Loucy (cell line): ENCODE measurements around the gene VAV3.

Source experiments
- H2AFZ ChIP-seq: fragments of 200-600 bp; sonication (generic); 2 replicates; pipeline ENCODE4 v1.6.0; 2016; ENCODE audit warnings: antibody characterized with exemption, mild to moderate bottlenecking, low read length, moderate library complexity
- H3F3A ChIP-seq: fragments of 200-600 bp; 2 replicates; pipeline ENCODE4 v1.6.0; 2016; ENCODE audit warnings: antibody characterized with exemption, low read depth, mild to moderate bottlenecking
- H3K27me3 ChIP-seq: fragments of 200-600 bp; sonication (generic); 2 replicates; pipeline ENCODE4 v1.6.1; 2014; ENCODE audit warnings: low read length, mild to moderate bottlenecking; ENCODE audit not compliant: insufficient read depth, poor library complexity, severe bottlenecking
- H3K36me3 ChIP-seq: fragments of 200-600 bp; sonication (generic); 2 replicates; pipeline ENCODE4 v1.6.1; 2016; ENCODE audit warnings: low read length; ENCODE audit not compliant: insufficient read depth
- H3K4me1 ChIP-seq: fragments of 200-600 bp; sonication (generic); 2 replicates; pipeline ENCODE4 v1.5.1; 2014; ENCODE audit warnings: low read length, mild to moderate bottlenecking; ENCODE audit not compliant: insufficient read depth, poor library complexity, severe bottlenecking
- H3K4me2 ChIP-seq: fragments of 200-600 bp; sonication (generic); 2 replicates; pipeline ENCODE4 v1.6.0; 2014; ENCODE audit warnings: antibody characterized with exemption, low read length, low read depth, mild to moderate bottlenecking; ENCODE audit not compliant: poor library complexity, severe bottlenecking
- H3K4me3 ChIP-seq: fragments of 200-600 bp; sonication (generic); 2 replicates; pipeline ENCODE4 v1.5.1; 2014; ENCODE audit warnings: low read length, mild to moderate bottlenecking, mixed read lengths; ENCODE audit not compliant: poor library complexity, severe bottlenecking
- H3K79me2 ChIP-seq: fragments of 200-600 bp; sonication (generic); 2 replicates; pipeline ENCODE4 v1.6.1; 2014; ENCODE audit warnings: low read length; ENCODE audit not compliant: insufficient read depth
- H3K9ac ChIP-seq: fragments of 200-600 bp; sonication (generic); 2 replicates; pipeline ENCODE4 v1.6.0; 2014; ENCODE audit warnings: mild to moderate bottlenecking, low read depth, low read length, moderate library complexity; ENCODE audit not compliant: poor library complexity, severe bottlenecking
- H3K9me2 ChIP-seq: fragments of 200-600 bp; sonication (generic); replicated peaks from 2 replicates; pipeline ENCODE4 v1.6.1; 2016; ENCODE audit warnings: low read depth, low read length, mixed read lengths
- H3K9me3 ChIP-seq: fragments of 200-600 bp; sonication (generic); 2 replicates; pipeline ENCODE4 v1.6.1; 2014; ENCODE audit warnings: mild to moderate bottlenecking, antibody characterized with exemption, low read length, low read depth; ENCODE audit not compliant: insufficient read depth
- H4K20me1 ChIP-seq: fragments of 200-600 bp; sonication (generic); 2 replicates; pipeline ENCODE4 v1.6.0; 2014; ENCODE audit warnings: antibody characterized with exemption, low read length, mild to moderate bottlenecking; ENCODE audit not compliant: insufficient read depth, poor library complexity, severe bottlenecking
- CTCF ChIP-seq: fragments of 200-600 bp; sonication (generic); conservative IDR thresholded peaks from 2 replicates; pipeline ENCODE4 v1.5.1; 2014; ENCODE audit warnings: mild to moderate bottlenecking, antibody characterized with exemption, low read length
- EZH2phosphoT487 ChIP-seq: fragments of 200-600 bp; IDR thresholded peaks from 2 replicates; pipeline ENCODE4 v1.6.1; 2018; ENCODE audit warnings: antibody characterized with exemption, mild to moderate bottlenecking, moderate library complexity, borderline replicate concordance

VAV3 gene

GRCh38 chr1:107555578-107555977, 409.4 kb downstream of the VAV3 start:
- Histone ChIP-seq H3K79me2 (no peaks in the 10 kb centered on the region), H3K4me3 (no peak overlapping the region), H3K4me1 (no peaks in the 10 kb centered on the region), H3K27me3 (no peaks in the 10 kb centered on the region), H3K9ac (no peak overlapping the region), H3K9me3 (no peaks in the 10 kb centered on the region), H2AFZ (no peak overlapping the region), H4K20me1 (no peaks in the 10 kb centered on the region), H3F3A (no peaks in the 10 kb centered on the region), H3K9me2 (no peaks in the 10 kb centered on the region), H3K36me3 (no peaks in the 10 kb centered on the region), H3K4me2 (no peak overlapping the region)
- TF ChIP-seq EZH2phosphoT487 = no peak
- TF ChIP-seq CTCF = no peak

GRCh38 chr1:107552781-107553180, 412.2 kb downstream of the VAV3 start:
- H3K27me3 ChIP-seq = no peaks in the 10 kb centered on the region
- H3K9ac ChIP-seq = no peak overlapping the region
- TF ChIP-seq EZH2phosphoT487 (no peak), CTCF (no peak)
- no peaks in the 10 kb centered on the region for H3K36me3 ChIP-seq
- H3K4me3 ChIP-seq = no peak overlapping the region
- H3K9me2 ChIP-seq = no peaks in the 10 kb centered on the region
- H4K20me1 ChIP-seq = no peaks in the 10 kb centered on the region
- H3K79me2 ChIP-seq = no peaks in the 10 kb centered on the region
- no peaks in the 10 kb centered on the region for H3K9me3 ChIP-seq
- H2AFZ ChIP-seq = no peak overlapping the region
- H3K4me2 ChIP-seq = no peak overlapping the region
- H3F3A ChIP-seq = no peaks in the 10 kb centered on the region
- H3K4me1 ChIP-seq = no peaks in the 10 kb centered on the region

DNA sequence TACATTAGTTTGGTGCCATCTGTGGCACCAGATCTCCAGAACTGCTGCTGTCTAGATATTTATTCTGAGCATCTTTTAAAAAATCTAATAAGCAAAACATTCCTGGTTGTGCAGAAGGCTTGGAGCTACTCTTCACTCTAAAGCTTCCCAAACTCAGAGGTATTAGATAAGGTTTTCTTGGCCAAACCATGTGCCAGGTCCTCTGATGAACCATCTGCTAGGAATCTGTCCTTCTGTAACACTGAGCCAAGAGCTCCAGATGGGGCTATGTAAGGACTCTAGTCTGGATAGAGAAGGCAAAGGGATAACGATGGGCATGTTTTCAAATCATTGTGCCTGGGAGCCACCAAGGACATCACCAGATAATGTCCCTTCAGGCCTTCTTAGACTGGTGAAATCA, 413.5 kb downstream of the VAV3 start:
- H3K9me3 ChIP-seq = no peaks in the 10 kb centered on the region
- H3K4me1 ChIP-seq = peaks cover 6% of the 10 kb centered on the region
- H3K9me2 ChIP-seq = no peaks in the 10 kb centered on the region
- no peaks in the 10 kb centered on the region for H3F3A ChIP-seq
- no peaks in the 10 kb centered on the region for H4K20me1 ChIP-seq
- TF ChIP-seq CTCF (no peak), EZH2phosphoT487 (no peak)
- no peak overlapping the region for H3K4me2 ChIP-seq
- H2AFZ ChIP-seq = no peak overlapping the region
- H3K79me2 ChIP-seq = no peaks in the 10 kb centered on the region
- H3K27me3 ChIP-seq = no peaks in the 10 kb centered on the region
- no peak overlapping the region for H3K9ac ChIP-seq
- no peak overlapping the region for H3K4me3 ChIP-seq
- no peaks in the 10 kb centered on the region for H3K36me3 ChIP-seq
